Measurements from ENCODE around the gene RPS15.

RPS15 gene

GRCh38 chr19:1420590-1420989 lies 17.6 kb upstream of the RPS15 start:
- no peak for DNase-seq

GRCh38 chr19:1421218-1421957 lies 16.8 kb upstream of the RPS15 start:
- DNase-seq = no peak

GRCh38 chr19:1421958-1422305 lies 16.3 kb upstream of the RPS15 start:
- DNase-seq = no peak

DNA sequence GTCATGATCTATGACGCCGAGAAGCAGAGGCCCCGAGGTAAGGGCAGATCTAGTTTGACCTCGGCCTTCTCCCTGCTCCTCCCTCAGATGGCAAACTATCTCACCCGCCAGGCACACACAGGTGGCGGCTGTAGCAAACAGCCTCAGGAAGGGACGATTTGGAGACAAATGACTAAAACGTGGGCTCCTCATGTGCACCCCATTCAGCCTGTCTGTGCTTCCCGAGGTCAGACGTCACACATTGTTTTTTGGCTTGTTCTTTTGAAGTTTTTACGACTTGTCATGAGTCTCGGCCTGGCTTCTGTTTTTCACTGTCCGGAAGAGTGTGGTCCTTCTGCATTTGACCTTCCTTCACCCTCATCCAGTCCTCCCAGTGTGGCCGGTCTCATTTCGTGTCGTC lies 15.8 kb upstream of the RPS15 start:
- DNase-seq = no peak

DNA sequence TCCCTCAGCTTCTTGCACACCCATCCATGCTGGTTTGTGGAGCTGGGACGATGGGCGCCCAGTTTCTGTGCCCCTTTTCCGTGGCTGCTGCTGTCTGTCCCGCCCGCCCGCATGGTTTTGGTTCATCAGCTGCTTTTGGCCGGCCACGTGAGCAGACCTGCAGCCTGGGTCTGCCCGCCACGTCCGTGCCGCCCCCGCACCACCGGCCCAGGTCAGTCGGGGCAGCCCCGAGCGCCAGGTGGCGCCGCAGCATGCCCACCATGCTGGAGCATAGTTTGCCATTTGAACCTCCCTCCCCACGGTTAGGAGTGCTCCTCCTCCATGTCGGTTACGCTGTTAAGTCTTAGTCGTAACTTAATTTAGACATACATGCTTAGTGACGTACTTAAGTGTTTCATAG lies 15.3 kb upstream of the RPS15 start:
- no peak for DNase-seq

DNA sequence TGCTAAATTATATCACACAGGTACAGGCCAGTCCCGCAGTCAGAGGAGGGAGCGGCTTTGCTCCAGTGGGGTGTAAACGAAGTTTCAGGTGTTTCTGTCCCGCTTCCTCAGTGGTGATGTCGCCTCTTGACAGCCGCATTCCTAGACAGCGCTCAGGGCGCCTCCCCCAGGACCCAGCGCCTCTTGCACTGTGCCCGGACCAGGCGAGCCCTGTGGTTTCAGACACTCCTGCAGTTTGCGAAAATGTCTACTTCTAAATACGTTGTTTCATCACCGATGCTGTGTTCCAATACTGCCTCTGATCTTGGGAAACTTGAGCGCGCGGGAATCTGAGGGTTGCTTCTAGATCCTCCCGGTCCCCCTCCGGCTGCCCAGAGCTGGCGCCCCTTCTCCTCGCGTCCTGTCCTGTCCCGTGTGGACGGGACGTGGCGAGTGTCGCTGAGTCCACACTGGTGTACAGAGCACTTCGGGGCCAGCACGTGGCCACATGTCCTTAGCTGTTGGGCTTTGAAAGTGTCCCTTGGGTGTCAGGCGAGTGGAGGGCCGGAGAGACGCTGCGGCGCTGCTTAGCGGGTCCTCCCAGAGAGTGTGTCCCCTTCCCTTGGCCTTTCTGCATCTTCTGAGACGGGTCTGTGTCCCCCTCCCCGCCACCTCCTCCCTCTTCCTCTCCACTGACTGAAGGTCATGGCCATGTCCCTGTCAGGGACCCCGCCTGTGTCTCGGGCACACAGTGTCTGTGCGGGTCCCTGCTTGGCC lies 14.6 kb upstream of the RPS15 start:
- no peak for DNase-seq

GRCh38 chr19:1424192-1424955 lies 13.8 kb upstream of the RPS15 start:
- no peak for DNase-seq

DNA sequence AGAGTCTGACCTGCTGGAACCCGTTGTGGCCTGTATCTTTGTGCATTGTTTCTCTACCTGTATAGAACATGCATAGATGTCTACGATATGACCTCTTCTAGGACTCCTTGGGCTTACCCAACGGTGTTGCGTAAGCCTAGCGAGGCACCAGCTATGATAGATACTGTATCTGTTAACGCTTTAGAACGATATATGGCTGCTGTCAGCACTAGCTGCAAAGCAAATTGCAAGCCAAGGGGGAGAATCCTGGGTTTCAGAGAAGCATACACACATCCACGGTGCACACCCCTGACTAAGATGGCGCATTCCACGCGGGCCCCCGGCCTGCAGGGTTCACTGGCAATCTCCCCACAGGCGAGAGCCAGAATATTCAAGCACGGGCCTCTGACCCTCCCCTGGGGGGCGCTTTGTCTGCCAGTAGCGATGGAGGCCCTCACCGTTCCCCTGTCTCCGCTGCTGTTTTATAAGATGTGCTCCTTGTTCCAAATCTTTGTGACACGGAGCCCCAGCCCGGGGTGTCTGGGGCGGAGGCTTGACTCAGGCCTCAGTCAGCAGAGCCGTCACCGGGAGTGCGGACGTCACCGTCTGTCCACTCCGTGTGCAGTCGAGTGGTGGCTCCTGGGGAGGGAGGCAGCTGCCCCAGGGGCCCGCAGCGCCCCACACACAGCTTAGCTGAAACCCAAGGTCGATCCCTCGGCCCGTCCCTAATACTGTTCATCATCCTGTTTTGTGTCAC lies 12.9 kb upstream of the RPS15 start:
- no peak for DNase-seq

DNA sequence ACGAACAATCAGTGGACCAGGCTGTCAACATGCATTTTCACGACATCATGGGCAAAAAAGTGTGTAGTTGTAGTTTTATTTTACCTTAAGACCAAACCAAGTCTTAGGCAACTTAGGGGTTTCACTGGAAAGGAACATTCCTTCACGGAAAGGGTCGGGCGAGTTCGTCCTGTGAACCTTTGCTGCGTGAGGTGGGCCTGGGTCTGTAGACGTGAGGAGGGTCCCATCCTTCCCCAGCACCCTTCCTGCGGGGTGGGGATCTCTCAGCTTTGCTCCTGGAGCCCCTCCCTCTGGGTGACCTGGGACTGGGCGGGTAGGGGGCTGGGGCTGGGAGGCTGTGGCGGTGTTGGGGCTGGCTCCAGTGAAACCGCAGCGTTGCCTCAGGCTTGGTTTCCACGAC lies 12.3 kb upstream of the RPS15 start:
- no peak for DNase-seq

DNA sequence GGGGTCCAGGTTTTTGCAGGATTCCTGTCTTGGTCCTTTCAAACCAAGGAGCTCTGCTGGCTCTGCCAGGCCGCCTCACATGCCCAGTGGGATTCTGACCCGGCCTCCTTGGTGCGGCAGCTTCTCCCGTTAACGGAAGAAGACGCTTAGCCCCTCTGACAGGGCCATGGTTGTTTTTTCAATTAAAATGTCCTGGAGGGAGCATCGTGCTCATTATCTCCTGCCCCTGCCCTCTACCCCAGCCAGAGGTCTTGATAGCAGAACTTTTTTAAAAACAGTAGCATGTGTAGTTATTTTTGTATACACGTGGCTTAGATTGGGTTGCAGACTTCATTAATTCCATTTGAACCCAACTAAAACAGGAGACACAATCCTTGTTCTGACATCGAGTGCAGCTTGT lies 11.5 kb upstream of the RPS15 start:
- no peak for DNase-seq

- no peak for DNase-seq
These were observed 10.8 kb upstream of the RPS15 start for GRCh38 chr19:1427221-1427920.

DNA sequence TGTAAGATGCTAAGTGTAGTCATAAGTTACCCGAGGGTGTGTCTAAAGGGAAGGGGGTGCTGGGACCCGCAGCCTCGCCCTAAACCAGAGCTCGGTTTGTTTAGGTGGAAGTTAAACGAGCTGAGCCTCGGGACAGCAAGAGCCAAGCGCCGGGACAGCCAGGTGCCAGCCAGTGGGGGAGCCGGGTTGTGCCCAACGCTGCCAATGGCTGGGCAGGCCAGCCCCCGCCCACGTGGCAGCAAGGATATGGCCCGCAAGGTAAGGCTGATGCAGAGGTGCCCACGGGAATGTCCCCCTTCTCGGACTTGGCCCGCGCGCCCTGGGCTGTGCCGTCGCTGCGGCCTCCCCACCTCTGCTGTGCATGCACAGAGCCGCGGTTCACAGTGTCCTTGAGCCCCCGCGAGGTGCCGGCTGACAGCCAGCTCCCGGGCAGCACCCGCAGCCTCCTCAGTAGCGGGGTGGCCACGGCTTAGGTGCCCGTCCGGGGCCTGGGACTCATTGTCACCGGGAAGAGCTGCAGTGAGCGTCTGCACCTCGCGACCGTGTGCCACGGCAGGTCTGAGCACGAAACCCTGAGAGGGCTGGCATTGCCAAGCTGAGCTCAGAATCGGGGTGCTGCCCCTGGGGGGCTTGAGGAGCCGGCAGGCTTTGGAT lies 9.3 kb upstream of the RPS15 start:
- DNase-seq = no peak

DNA sequence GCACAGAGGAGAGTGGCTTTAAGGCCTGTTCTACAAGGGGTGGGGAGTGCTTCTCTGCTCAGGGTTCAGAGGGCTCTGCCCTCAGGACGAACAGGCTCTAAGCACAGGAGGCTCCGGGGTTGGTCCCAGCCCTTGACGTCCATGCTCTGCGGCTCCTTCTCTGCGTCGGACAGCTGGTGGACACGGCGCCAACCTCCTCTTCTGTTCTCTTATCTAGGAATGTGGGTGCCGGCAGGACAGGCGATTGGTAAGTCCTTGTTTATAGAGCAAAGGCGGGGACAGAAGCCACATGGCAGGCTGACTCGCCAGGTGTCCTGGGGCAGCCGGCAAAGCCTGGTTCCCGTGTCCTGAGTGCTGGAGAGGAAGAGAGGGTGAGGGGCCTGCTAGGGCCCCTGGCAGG lies 8.4 kb upstream of the RPS15 start:
- no peak for DNase-seq

GRCh38 chr19:1430246-1430645 lies 8.0 kb upstream of the RPS15 start:
- no peak for DNase-seq

GRCh38 chr19:1431759-1432506 lies 6.3 kb upstream of the RPS15 start:
- no peak for DNase-seq

- no peak for DNase-seq
These were observed 5.7 kb upstream of the RPS15 start for GRCh38 chr19:1432507-1432887.

- DNase-seq = no peak
These were observed 4.8 kb upstream of the RPS15 start for GRCh38 chr19:1433119-1434039.

GRCh38 chr19:1434040-1434366 lies 4.2 kb upstream of the RPS15 start:
- DNase-seq = no peak

DNA sequence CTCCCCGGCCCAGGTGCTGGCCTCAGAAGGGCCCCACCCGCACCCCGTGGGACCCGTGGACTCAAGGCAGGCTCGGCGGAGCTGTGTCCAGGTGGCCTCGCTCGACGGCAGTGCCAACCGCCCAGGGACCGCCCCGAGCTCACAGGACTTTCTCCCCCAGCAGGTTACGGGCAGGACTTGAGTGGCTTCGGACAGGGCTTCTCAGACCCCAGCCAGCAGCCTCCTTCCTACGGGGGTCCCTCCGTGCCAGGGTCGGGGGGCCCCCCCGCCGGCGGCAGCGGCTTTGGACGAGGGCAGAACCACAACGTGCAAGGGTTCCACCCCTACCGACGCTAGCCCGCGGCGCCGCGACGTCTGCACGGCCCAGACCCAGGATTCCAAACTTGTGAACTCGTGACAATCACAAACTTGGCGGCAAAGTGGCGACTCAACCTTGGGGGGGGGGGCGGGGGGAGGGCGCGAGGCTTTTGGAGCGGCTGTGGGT lies 3.6 kb upstream of the RPS15 start:
- no peak for DNase-seq

GRCh38 chr19:1435378-1435989 lies 2.7 kb upstream of the RPS15 start:
- DNase-seq = no peak

Measured in CD4-positive, alpha-beta T cell treated with Interleukin-1 beta for 1 hour (primary cell).